Measurements from ENCODE around the gene MAD1L1.

Gene MAD1L1

GRCh38 chr7:1898628-1899185, 334.0 kb downstream of the MAD1L1 start:
- DNase-seq: no peak

- no peak for DNase-seq
Measured at GRCh38 chr7:1897861-1898627, 334.7 kb downstream of the MAD1L1 start.

DNA sequence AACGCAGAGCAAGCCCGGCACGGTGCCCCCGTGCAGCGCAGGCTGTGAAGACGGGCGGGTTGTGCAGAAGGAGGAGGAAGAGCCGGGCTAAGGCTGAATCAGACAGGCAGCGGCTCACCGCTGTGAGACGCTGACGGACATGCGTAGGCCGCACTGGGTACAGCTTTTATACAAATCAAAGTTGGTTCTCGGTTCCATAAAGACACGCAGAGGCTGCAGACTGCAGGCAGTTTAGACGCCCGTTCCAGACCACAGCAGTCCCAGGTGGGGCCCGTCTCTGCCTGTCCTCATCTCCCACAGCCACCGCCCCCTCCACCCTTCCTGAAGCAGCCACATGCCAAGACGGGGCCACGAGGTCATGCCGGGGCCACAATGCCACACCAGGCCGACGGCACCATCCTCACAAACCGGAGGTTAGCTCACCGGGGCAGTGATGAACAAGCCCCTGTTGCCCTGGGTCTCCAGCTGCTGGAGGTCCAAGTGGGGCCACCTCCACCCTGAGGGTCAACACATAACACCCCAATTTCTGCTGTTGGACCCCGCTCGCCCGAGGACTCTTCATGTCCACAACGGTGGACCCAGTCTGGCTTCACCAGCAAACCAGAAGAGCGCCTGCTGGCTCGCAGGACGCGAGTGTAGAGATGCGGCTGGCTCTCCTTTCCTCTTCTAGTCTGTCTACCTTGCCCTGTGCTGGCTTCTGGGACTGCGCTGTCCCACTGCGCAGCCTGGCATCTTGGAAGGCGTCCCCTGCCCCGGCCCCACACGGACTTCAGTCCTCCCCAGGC, 335.5 kb downstream of the MAD1L1 start:
- DNase-seq: no peak

GRCh38 chr7:1895664-1896515, 336.9 kb downstream of the MAD1L1 start:
- DNase-seq: no peak

GRCh38 chr7:1894906-1895663, 337.7 kb downstream of the MAD1L1 start:
- no peak for DNase-seq

DNA sequence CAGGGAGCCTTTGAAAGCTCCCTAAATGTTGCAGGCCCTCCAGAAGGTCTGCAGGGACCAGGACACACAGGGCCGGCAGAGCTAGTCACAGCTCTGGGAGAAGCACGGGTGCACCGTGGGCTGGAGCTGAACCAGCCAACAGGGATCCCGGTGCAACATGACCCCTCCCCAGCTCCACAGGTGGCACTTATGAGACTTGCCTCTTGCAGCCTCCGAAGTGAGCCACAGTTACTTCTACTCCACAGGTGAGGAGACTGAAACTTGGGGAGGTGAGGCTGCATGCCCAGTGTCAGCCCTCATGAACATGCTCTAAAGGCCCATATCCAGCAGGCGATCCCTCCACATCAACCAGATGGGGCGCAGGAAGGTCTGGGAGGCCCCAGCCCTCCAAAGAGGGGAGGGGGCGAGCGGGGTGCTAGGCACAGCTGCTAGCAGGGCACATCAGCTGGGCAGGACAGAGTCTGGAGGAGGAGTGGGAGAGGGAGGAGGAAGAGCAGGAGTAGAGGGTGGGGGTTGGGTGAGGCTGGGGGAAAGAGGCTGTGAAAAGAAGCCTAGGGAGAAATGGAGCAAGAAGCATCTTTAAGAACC, 338.3 kb downstream of the MAD1L1 start:
- no peak for DNase-seq

GRCh38 chr7:1893451-1893850, 339.3 kb downstream of the MAD1L1 start:
- DNase-seq: no peak

DNA sequence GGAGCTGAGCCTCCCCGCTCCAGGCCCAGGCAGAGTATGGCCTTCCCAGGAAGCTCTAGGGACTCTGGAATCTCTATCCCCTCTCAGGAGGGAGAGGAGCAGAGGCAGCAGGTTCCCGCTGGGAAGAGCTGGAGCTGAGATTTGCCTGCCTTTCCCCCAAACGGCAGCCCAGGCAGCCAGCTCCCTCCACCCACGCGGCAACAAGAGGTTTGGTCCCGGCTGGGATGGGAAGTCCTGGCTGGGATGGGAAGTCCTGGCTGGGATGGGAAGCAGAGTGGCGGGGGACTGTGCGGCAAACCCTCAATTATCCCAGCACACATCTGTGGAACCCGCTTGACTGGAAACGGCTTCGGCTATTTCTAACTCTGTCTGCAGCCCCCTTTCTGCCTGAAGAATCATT, 339.7 kb downstream of the MAD1L1 start:
- DNase-seq: no peak

DNA sequence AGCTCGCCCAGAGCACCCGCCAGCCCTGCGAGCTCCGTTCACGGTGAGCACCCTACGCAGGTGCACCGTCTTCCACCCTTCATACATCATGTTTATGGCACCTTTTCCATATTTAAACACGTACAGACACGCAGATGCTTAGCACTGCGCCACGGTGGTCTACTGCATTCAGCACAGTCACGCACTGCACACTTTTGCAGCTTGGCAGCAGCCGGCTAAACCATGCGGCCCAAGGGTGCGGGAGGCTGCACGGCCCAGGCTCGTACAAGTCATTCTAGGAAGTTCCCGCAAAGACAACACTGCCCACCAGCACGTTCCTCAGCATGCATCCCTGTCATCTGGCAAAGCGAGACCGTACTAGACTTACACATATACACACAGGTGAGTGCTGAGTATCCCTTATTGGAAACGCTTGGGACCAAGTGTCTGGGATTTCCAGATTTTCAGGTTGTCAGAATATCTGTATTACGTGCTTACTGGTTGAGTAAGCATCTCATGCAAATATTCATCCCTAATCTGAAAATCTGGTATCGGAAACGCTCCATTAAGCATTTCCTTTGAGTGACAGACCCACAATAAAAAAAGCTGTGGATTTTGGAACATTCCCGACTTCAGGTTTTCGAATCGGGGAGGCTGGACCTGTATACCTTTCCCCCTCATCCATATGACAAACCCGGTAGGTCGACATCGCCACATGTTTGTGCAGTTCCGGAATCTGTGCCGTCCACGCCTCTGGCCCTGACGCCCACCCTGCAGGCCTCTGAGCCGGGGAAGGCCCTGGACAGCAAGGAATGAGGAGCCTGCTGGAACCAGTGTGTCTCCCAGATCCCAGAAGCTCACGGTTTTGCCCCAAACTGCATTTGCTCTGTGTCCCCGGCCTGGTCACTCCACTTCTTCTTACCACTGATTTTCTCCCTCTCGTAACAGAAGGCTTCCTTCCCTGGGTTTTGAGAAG, 340.5 kb downstream of the MAD1L1 start:
- DNase-seq: no peak

- DNase-seq: no peak
Measured at GRCh38 chr7:1890289-1891235, 342.2 kb downstream of the MAD1L1 start.

GRCh38 chr7:1889556-1890181, 343.1 kb downstream of the MAD1L1 start:
- no peak for DNase-seq

GRCh38 chr7:1889091-1889490, 343.7 kb downstream of the MAD1L1 start:
- no peak for DNase-seq

DNA sequence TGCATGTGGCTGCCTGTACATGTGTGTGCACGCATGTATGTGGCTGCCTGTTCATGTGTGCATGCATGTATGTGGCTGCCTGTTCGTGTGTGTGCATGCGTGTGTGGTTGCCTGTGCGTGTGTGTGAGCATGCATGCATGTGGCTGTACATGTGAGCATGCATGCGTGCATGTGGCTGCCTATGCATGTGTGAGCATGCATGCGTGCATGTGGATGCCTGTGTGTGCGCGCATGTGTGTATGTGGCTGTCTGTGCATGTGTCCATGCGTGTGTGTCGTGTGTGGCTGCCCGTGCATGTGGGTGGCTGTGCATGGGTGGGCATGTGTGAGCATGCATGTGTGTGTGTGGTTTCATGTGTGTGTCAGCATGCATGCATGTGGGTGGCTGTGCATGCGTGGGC, 344.3 kb downstream of the MAD1L1 start:
- no peak for DNase-seq

GRCh38 chr7:1887251-1887650, 345.5 kb downstream of the MAD1L1 start:
- DNase-seq: no peak

DNA sequence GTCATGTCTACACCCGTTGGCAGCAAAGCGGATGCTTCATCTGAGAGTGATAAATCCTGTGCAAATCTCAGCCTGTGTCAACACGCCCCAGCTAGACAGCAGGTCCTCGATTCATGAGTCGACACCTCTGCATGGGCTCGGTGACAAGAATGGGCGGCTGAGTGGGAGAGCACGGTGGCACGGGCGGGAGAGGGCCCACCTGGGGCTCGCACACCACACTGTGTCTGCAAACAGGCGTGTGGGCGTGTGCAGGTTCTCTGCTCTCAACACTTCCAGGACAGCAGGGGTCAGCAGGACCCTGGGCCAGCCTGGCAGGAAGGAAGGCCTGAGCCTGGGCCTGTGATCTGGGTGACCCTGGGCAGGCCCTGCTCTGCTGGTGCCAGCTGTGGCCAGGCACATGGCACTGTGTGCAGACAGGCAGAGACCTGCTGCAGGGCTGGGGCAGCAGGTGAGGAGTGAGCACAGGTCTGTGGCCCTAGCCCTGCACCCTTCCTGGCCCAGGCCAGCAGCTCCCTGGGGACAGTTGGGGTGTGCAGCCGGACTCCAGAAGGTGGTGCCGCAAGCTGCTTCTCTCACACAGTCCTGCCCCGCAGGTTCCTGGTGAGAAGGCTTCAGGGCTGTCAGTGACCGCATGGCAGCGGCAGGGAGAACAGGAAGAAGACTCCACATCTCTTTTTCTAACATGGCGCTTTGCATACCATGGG, 346.2 kb downstream of the MAD1L1 start:
- no peak for DNase-seq

GRCh38 chr7:1885465-1886226, 347.1 kb downstream of the MAD1L1 start:
- no peak for DNase-seq

GRCh38 chr7:1884583-1885350, 348.0 kb downstream of the MAD1L1 start:
- no peak for DNase-seq
